ENCODE measurements around the gene IP6K2. TPM values are rescaled to one million over a fixed set of nuclear protein-coding genes. Genes with fewer than 3 reads are reported as not detected.
A peak's percentile ranks its signal among the peaks of the same experiment; 100 is the strongest.

The IP6K2 gene
- total and polyA plus RNA-seq, 10 of the 15 experiments (the other 5 are each of a cell fraction or from before 2014, with no cell fraction given): 25.8 to 95.9 (median 69.0) TPM

DNA sequence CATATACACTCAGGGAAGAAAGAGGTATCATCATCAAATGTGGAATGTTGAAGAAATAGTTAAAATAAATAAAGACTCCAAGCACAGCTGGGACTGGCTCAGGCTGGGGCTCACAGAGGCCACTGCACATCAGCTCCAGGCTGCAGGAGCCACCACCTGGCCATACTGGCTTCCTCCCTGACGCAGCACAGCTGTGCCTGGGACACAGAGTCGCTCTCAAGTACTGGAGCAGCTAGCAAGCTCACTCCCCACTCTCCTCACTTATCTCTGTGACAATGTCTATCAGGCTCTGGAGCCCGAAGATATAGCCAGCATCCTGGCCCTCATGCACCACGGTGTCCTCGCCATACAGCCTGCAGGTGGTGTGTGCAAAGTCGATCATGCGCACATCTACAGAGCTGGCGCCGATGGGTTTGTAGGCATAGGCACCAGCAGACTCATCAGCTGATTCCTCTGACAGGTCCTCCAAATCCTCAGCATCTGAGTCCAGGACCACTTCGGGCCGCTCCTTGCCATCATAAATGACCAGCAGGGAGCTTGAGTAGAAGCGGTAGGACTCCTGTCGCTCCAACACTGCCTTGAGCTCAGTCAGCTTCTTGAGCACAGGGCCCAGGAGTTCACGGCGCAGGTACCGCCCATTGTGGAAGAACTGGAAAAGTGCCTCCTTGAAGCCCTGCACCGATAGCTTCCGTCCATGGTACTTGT lies 28.8 kb downstream of the IP6K2 start:
- no peak for FAIRE-seq

DNA sequence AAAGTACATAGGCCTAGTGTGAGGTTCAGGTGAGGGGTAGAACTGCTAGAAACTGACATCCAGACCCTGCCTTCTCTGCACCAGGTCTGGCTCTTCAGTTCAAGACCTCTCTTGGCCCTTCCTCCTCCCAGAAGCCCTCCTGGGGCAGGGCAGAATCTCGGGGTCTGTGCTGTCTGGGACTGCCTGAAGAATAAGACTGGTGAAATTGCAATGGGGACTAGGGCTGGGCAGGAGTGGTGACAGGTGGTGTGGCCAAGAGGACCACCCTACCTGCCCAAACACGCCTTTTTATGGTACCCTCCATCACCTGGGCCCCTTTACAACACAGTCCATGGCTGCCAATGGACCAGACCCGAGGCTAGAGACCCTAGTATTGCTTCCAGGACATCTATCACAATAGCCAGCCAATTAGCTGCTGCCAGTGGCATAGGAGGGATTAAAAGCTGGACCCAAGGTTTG lies 29.8 kb downstream of the IP6K2 start:
- Histone ChIP-seq H3K36me3 (ENCODE audit: control insufficient read depth in 2 of 2, insufficient read depth in 2 of 2, low read length in 1 of 2) (peaks cover 24 to 33% of the 10 kb centered on the region in 2 experiments), H3K4me2 (ENCODE audit: control insufficient read depth, insufficient read depth) (no peak overlapping the region), H4K20me1 (ENCODE audit: control insufficient read depth, insufficient read depth) (no peaks in the 10 kb centered on the region; the same call in 1 of the 2 replicates), H2AFZ (ENCODE audit: control insufficient read depth, low read depth, low read length) (no peak overlapping the region), H3K9ac (ENCODE audit: control insufficient read depth, insufficient read depth, low read length) (no peak overlapping the region), H3K4me3 (no peak overlapping the region), H3K9me3 (replicated peaks; ENCODE audit: control insufficient read depth, insufficient read depth, low read length) (no peaks in the 10 kb centered on the region), H3K27me3 (replicated peaks in 1 of 2; ENCODE audit: control insufficient read depth in 2 of 2, insufficient read depth in 2 of 2, low read length in 1 of 2) (no peaks in the 10 kb centered on the region), H3K27ac (ENCODE audit: control insufficient read depth, insufficient read depth) (no peak overlapping the region), H3K79me2 (ENCODE audit: control insufficient read depth, insufficient read depth, low read length) (peaks cover 26% of the 10 kb centered on the region), H3K4me1 (ENCODE audit: control insufficient read depth, insufficient read depth, low read length) (peaks cover 8% of the 10 kb centered on the region; the same call in 1 of the 2 replicates)
- DNase-seq (ENCODE audit: low read depth, low spot score) (no peak), FAIRE-seq (no peak), ATAC-seq (no peak)
- POLR2A ChIA-PET: interaction anchor here (2.0 kb wide), 1 partner anchor 30 kb away, joined by 8 read pairs; the partner anchor contains the start of gene IP6K2
- TF ChIP-seq POLR2A (IDR thresholded peaks at IDR 0.05; ENCODE audit: low read depth, low read length): peak; percentile 62
- 0 out of 2 replicates have a peak, but pooled peaks have one; percentile 37 for TF ChIP-seq POLR2AphosphoS5 (IDR thresholded peaks at IDR 0.05; ENCODE audit: low read length)
- TF ChIP-seq, protein P1, sequence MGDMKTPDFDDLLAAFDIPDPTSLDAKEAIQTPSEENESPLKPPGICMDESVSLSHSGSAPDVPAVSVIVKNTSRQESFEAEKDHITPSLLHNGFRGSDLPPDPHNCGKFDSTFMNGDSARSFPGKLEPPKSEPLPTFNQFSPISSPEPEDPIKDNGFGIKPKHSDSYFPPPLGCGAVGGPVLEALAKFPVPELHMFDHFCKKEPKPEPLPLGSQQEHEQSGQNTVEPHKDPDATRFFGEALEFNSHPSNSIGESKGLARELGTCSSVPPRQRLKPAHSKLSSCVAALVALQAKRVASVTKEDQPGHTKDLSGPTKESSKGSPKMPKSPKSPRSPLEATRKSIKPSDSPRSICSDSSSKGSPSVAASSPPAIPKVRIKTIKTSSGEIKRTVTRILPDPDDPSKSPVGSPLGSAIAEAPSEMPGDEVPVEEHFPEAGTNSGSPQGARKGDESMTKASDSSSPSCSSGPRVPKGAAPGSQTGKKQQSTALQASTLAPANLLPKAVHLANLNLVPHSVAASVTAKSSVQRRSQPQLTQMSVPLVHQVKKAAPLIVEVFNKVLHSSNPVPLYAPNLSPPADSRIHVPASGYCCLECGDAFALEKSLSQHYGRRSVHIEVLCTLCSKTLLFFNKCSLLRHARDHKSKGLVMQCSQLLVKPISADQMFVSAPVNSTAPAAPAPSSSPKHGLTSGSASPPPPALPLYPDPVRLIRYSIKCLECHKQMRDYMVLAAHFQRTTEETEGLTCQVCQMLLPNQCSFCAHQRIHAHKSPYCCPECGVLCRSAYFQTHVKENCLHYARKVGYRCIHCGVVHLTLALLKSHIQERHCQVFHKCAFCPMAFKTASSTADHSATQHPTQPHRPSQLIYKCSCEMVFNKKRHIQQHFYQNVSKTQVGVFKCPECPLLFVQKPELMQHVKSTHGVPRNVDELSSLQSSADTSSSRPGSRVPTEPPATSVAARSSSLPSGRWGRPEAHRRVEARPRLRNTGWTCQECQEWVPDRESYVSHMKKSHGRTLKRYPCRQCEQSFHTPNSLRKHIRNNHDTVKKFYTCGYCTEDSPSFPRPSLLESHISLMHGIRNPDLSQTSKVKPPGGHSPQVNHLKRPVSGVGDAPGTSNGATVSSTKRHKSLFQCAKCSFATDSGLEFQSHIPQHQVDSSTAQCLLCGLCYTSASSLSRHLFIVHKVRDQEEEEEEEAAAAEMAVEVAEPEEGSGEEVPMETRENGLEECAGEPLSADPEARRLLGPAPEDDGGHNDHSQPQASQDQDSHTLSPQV (IDR thresholded peaks at IDR 0.05): no peak
- no peak for TF ChIP-seq TAF1 (IDR thresholded peaks at IDR 0.05; ENCODE audit: borderline replicate concordance, low read depth, low read length)
- in situ Hi-C loops (cut with MboI): no loop called here
- intact Hi-C loops (cut with micrococcal nuclease; ENCODE audit: unreplicated experiment): no loop called here
- no TSS peak for BruUV-seq (replicated peaks)
- CTCF ChIA-PET: interaction anchor here (0.8 to 2.3 kb wide), 7 partner anchors 9 to 342 kb away, joined by 3 to 7 read pairs (median 3); partner anchors contain the start of genes ARIH2 and IMPDH2
- 76% methylated on average over 3 of the region's 3 CpGs for WGBS (ENCODE audit: insufficient coverage, insufficient replicate concordance, low lambda C conversion rate, missing lambda C conversion rate)
- SMC1A ChIA-PET (ENCODE audit: uncharacterized antibody, unreplicated experiment): interaction anchor here (1.7 kb wide), 1 partner anchor 287 kb away, joined by 8 read pairs; no protein-coding TSS in a partner anchor
- RAD21 ChIA-PET (ENCODE audit: unreplicated experiment): interaction anchor here (1.3 kb wide), 1 partner anchor 263 kb away, joined by 3 read pairs; no protein-coding TSS in a partner anchor

More for the DNA sequence above, 28.8 kb downstream of the IP6K2 start:
- peaks cover 8% of the 10 kb centered on the region; the same call in 1 of the 2 replicates for H3K4me1 ChIP-seq (ENCODE audit: control insufficient read depth, insufficient read depth, low read length)
- H3K27ac ChIP-seq (ENCODE audit: control insufficient read depth, insufficient read depth): no peak overlapping the region
- RAD21 ChIA-PET (ENCODE audit: unreplicated experiment): interaction anchor here (0.6 kb wide), 1 partner anchor 262 kb away, joined by 3 read pairs; no protein-coding TSS in a partner anchor
- no peaks in the 10 kb centered on the region; the same call in 1 of the 2 replicates for H4K20me1 ChIP-seq (ENCODE audit: control insufficient read depth, insufficient read depth)
- H3K36me3 ChIP-seq (ENCODE audit: control insufficient read depth in 2 of 2, insufficient read depth in 2 of 2, low read length in 1 of 2): peaks cover 28 to 34% of the 10 kb centered on the region in 2 experiments
- H3K4me3 ChIP-seq: no peak overlapping the region
- BruUV-seq (replicated peaks): no TSS peak
- H3K4me2 ChIP-seq (ENCODE audit: control insufficient read depth, insufficient read depth): no peak overlapping the region
- DNase-seq (ENCODE audit: low read depth, low spot score) (no peak), ATAC-seq (no peak)
- no peaks in the 10 kb centered on the region for H3K9me3 ChIP-seq (replicated peaks; ENCODE audit: control insufficient read depth, insufficient read depth, low read length)
- no peaks in the 10 kb centered on the region for H3K27me3 ChIP-seq (replicated peaks in 1 of 2; ENCODE audit: control insufficient read depth in 2 of 2, insufficient read depth in 2 of 2, low read length in 1 of 2)
- TF ChIP-seq POLR2A (IDR thresholded peaks at IDR 0.05; ENCODE audit: low read depth, low read length): peak; percentile 38
- TF ChIP-seq RFX5 (IDR thresholded peaks at IDR 0.05; ENCODE audit: low read depth, low read length): no peak
- no peak for TF ChIP-seq ESRRA (IDR thresholded peaks at IDR 0.05; ENCODE audit: low read length)
- WGBS (ENCODE audit: insufficient coverage, insufficient replicate concordance, low lambda C conversion rate, missing lambda C conversion rate): 96% methylated on average over 18 of the region's 18 CpGs
- CTCF ChIA-PET: interaction anchor here (0.6 to 1.4 kb wide), 5 partner anchors 14 to 252 kb away, joined by 3 to 4 read pairs (median 3); partner anchors contain the start of gene ARIH2
- no peak overlapping the region for H3K9ac ChIP-seq (ENCODE audit: control insufficient read depth, insufficient read depth, low read length)
- POLR2A ChIA-PET: interaction anchor here (0.6 kb wide), 1 partner anchor 1414 kb away, joined by 6 read pairs; no protein-coding TSS in a partner anchor
- peaks cover 24% of the 10 kb centered on the region for H3K79me2 ChIP-seq (ENCODE audit: control insufficient read depth, insufficient read depth, low read length)
- in situ Hi-C loops (cut with MboI) (no loop called here), intact Hi-C loops (cut with micrococcal nuclease; ENCODE audit: unreplicated experiment) (no loop called here)
- no peak overlapping the region for H2AFZ ChIP-seq (ENCODE audit: control insufficient read depth, low read depth, low read length)
- SMC1A ChIA-PET (ENCODE audit: uncharacterized antibody, unreplicated experiment): no interaction called here

Data from GM12878 (cell line).